CD4-positive, alpha-beta T cell treated with Interleukin-17A for 4 hours (primary cell): ENCODE measurements around the gene TMEM269.
A peak's percentile ranks its signal among the peaks of the same experiment; 100 is the strongest.
"Not testable (repeated sequence)": the region's sequence is repeated elsewhere in the genome, so short reads cannot be mapped to it uniquely, and the experiment has no call there.

Experiments
- DNase-seq: peaks from one replicate; pipeline ENCODE4 v3.0.0-alpha.2; 2020; ENCODE audit warnings: mixed read lengths

TMEM269 gene

DNA sequence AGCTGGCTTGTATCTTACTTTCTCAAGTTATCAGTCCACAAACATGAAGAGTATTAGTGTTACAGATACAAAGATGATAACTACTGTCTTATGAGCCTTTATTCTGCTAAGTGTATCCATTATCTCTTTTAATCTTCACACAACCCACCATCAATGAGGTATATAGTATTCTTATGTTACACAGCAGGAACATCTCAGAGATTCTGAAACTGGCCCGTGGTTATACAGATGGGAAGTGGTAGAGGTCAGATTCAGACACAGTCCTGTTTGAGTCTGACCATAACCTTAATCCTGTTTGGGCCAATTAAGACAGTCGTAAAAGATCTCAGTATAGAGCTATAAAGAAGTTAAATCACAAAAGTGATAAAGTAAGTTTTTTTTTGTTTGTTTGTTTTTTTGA lies 5.1 kb upstream of the TMEM269 start:
- DNase-seq: no peak

- DNase-seq: no peak
Measured at GRCh38 chr1:42780176-42780575, 4.6 kb upstream of the TMEM269 start.

GRCh38 chr1:42783092-42783491 lies 1.7 kb upstream of the TMEM269 start:
- DNase-seq: no peak

- no peak for DNase-seq
Measured at GRCh38 chr1:42784547-42784945, 245 bp upstream of the TMEM269 start.

DNA sequence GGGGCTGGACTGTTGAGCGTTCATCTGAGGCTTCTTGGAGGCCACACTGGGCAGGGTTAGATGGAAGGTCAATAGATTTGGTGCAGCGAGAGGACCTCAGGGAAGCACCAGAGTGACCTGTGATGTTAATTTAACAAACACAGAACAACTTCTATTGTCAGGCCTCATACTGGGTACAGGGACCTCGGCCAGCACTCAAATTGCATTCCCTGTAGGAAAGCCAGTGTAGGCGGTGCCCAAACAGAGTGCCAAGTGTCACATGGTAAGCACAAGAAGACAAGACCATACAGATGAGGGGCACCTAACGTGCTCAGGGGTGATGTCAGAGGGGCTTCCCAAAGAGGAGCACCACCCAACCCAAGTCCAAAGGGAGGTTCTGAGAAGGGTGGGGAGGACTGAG lies 1.3 kb downstream of the TMEM269 start:
- DNase-seq: no peak

DNA sequence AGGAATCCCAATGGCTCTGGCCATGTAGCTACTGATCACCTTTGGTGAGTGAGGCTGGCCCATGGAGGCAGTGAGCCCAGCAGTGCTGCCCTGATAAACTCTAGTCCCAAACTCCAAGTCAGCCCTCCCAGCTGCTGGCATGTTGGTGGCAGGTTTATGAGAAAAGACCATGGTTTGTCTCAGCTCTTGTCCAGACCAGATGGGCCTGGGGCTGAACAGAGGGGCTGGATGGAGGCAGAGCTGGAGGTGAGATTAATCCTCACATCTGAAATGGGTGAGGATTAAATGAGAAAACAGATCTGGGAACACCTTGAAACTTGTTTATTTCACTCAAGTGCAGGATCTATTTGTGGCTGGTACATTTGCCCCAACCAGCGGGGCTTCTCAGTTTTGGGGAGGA lies 3.2 kb downstream of the TMEM269 start:
- DNase-seq: no peak

- DNase-seq: no peak
Measured at GRCh38 chr1:42793824-42794223, 9.0 kb downstream of the TMEM269 start.

DNA sequence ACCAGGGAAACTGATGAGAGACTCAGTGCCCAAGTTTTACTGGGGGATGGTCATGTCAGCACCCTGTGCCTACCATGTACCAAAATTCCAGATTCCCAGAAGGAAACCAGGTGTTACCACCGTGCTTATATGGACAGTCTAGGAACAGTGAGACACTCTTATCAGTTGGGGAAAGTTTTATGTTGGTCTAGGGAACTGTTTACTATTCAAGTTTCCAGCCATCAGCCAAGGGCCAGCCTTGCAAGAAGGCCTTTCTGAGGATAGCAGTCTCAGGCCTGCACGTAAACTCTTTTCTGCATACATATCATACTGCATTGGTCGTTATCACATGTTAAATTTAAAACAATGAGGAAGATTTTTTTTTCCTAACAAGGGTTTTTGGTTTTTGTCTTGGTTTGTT lies 12.6 kb downstream of the TMEM269 start:
- DNase-seq: no peak

DNA sequence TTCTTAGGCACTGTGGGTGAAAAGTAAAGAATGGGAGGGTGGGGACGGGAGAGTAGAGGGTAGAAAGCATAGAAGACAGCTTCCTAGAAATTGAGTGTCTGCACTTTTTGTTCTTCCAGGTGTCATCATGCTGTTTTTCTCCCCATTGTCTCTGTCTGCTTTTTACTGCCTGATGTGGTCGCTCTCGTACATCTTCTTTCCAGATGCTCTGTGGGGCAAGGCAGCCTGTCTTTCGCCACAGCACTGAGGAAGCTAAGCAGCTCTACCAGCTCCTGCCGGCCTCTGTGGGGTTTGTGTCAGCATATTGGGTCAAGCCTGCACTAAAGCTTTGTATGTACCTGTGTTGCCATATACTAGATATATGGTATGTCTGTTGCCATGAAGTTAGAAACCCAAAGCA lies 13.2 kb downstream of the TMEM269 start:
- no peak for DNase-seq

DNA sequence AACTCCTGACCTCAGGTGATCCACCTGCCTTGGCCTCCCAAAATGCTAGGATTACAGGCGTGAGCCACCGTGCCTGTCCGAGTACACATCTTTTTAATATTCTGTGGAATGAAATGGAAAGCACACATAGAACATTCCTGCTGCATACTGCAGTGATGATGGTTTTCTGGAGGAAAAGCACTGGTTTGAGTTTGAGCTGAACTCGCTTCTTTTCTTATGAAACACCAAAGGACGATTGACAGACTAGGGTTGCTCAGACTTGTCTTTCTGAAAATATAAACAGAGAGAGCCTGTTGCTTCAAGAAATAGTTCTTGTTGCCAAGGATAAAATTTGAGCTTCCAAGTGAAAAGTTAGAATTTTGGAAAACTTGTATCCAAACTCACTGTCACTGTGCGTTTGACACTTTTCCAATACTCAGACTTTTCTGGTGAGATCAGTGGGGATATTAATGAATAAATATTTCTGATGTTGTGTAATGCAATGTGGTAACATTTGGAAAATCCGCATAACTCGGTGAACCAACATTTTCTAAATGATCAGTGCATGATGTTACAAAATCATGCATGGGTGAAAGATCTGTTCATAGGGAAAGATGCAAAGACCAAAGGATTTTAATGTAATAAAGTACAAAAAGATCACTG lies 17.2 kb downstream of the TMEM269 start:
- DNase-seq: no peak

DNA sequence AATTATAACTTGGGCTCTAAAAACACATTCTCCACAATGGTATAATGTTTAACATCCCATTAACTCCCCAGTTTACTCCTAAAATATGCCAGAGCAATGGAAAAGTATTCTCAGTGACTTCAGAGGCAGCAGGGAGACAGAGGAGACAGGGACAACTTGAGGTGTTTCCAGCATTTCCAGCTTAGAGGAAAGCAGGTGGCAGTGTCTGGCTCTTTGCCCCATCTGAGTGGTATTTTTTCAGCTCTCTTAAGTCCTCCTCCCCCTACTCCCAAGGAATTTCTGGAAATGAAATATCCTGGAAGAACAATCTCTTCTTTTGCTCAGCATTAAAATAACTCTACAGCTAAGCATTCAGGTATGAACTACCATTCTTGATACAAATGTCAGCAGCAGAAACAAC lies 21.4 kb downstream of the TMEM269 start:
- no peak for DNase-seq

GRCh38 chr1:42806593-42806992 lies 21.8 kb downstream of the TMEM269 start:
- DNase-seq: no peak

- DNase-seq: no peak
Measured at GRCh38 chr1:42807056-42807668, 22.4 kb downstream of the TMEM269 start.

GRCh38 chr1:42814815-42815214 lies 30.0 kb downstream of the TMEM269 start:
- not testable (repeated sequence) for DNase-seq

DNA sequence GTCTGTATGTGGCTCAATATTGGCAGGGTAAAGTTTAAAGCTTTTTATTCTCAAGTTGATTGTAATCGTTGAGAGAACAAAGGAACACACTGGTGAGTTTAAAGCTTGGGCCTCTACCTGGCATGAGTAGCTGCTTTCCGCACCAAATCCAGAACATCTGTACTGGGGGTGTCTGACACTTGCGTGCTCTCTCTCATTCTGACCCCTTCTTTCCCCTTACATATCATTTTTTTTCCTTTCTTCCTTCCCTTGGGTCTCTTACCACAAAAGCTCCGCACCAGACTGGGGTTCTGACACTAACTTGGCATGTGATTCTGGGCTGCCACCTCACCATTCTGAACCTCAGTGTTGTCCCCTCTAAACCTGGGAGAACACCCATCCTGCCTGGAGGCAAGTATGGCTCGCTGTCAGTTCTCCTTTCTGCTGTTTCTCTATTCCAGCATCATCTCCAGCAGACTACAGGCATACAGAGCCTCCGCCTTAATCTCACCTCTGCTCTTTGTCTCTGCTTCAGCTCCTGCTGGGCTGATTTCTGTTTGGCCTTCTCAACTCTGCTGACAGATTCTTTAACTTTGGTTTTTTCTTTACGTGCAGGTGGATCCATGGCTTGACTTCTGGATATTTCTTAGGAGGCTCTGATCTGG lies 31.3 kb downstream of the TMEM269 start:
- DNase-seq: peak; percentile 20

GRCh38 chr1:42816585-42817439 lies 32.0 kb downstream of the TMEM269 start, which contains the start of the genes ERMAP and SVBP:
Gene ERMAP, plus strand, starts transcription at chr1:42817122. Its CDS starts 13,327 bp downstream, at chr1:42830449.
Gene SVBP, minus strand, starts transcription at chr1:42817397. Its CDS starts 853 bp downstream, at chr1:42816544.
- peak; percentile 98 for DNase-seq

GRCh38 chr1:42817440-42817767 lies 32.6 kb downstream of the TMEM269 start:
- no peak for DNase-seq

GRCh38 chr1:42817976-42818375 lies 33.2 kb downstream of the TMEM269 start:
- DNase-seq: no peak

GRCh38 chr1:42820813-42821212 lies 36.0 kb downstream of the TMEM269 start:
- DNase-seq: no peak

DNA sequence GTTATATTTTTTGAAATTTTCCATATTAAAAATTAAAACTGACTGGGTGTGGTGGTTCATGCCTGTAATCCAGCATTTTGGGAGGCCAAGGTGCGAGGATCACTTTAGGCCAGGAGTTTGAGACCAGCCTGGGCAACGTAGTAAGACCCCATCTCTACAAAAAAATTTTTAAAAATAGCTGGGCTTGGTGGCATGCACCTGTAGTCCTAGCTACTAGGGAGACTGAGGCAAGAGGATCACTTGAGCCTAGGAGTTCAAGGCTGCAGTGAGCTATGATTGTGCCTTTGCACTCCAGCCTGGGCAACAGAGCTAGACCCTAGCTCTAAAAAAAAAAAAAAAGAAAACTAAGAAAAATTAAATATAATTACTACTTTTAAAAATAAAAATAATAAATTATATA lies 36.9 kb downstream of the TMEM269 start:
- no peak for DNase-seq

DNA sequence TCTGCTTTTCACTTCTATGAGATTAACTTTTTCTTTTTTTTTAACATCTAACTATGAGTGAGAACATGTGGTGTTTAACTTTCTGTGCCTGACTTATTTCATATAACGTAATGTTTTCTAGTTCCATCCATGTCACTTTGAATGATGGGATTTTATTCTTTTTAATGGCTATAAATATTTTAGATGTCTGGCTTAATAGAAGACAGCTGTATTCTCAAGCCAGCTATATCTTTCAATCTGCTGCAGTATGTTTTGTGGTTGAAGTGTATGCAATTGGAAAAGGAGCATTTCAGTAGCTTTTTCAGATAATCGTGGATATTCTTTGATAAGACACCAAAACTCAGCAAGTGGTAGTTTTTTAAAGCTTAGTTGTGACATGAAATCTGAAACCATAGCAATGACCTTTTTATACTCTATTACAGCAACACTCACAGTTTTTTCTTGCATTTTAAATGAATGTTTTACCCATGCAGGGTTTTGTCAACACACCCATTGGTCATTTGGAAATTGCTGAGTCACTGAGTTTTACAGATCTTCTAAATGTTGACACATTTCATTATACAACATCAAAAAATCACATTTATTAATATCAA lies 38.1 kb downstream of the TMEM269 start:
- no peak for DNase-seq

DNA sequence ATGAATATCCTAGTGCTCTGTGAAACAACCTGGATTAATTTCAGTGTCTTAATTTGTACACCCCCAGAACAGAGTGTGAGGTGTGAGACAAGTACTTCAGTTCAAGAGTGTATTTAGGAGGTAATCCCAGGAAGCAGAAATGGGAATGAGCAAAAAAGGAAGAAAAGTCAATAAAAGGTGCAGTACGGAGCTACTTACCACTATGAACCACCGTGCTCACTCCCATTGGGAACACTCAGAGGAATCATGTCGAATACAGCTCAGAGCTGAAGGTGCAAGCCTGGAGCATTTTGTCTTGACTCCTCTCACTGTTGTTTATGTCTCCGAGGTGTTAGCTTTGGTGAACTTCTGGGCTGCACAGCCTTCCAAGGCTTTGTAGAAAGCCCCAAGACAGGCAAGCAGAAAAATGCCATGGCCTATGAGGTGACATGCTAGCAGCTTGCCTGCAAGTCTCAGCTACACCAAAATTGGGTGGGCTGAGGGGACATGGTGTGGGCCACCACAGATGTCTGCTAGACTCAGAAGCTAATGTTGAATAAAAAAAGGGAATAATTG lies 39.8 kb downstream of the TMEM269 start:
- DNase-seq: no peak
